HG02588 (cell line): ENCODE measurements around the gene SEMA6B.
"Not testable (repeated sequence)": the region's sequence is repeated elsewhere in the genome, so short reads cannot be mapped to it uniquely, and the experiment has no call there.

Experiments used
- ATAC-seq: cut with Tn5 transposase; IDR thresholded peaks from one replicate; pipeline ENCODE4 v1.9.1; 2021; ENCODE audit warnings: mild to moderate bottlenecking, moderate library complexity; ENCODE audit not compliant: unreplicated experiment

The SEMA6B gene

DNA sequence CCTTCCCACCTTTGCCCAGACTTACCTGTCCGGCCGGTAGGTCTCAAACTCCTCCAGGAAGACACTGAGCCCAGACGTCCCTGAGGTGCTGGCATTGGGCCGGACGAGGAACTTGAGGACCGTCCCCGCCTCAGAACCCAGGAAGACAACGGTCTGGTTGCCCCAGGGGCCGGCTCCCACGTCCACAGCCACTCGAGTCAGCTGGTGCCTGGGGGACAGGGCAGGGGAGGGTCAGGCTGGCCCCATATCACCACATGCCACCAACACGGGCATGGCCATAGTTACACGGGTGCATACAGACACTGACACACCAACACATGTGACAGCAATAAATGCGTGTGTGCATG is 11.3 kb downstream of the SEMA6B start:
- no peak for ATAC-seq

DNA sequence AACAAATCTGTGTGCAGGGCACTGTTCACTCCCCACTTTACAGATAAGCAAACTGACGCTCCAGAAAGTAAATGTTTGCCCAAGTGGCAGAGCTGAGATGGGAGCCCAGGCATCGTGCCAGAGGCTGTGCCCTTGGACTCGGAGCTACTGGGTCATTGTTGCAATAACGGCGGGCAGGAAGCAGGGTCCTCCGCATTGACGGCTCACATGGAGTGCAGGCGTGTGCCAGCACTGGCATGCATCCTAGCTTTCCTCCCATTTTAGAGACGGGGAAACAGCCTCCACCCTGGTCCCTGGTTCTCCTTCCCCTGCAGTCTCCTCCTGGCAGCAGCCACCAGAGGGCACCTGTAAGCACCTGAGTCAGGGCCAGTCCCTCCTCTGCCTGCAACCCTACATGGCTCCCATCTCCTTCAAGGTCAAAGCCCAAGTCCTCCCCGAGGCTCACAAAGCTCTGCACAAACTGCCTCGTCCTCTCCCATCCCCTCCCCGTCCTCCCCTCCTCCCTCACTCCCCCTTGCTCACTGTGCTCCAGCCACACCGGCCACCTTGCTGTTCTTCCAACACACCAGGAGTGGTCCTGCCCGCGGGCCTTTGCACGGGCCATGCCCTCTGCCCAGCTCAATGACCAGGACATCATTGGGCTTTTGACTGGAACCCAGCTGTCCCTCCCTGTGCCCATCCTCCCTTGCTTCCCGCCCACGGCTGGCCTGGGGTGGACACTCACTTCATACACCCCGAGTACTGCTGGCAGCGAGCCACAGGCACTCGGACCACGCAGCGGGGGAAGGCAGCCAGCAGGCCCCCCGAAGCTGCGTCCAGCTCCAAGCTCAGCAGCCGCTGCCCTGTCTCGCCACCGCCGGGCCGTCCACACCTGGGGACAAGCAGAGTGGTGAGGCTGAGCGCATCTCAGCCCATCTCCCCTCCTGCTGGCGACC is 11.9 kb downstream of the SEMA6B start:
- ATAC-seq: no peak

DNA sequence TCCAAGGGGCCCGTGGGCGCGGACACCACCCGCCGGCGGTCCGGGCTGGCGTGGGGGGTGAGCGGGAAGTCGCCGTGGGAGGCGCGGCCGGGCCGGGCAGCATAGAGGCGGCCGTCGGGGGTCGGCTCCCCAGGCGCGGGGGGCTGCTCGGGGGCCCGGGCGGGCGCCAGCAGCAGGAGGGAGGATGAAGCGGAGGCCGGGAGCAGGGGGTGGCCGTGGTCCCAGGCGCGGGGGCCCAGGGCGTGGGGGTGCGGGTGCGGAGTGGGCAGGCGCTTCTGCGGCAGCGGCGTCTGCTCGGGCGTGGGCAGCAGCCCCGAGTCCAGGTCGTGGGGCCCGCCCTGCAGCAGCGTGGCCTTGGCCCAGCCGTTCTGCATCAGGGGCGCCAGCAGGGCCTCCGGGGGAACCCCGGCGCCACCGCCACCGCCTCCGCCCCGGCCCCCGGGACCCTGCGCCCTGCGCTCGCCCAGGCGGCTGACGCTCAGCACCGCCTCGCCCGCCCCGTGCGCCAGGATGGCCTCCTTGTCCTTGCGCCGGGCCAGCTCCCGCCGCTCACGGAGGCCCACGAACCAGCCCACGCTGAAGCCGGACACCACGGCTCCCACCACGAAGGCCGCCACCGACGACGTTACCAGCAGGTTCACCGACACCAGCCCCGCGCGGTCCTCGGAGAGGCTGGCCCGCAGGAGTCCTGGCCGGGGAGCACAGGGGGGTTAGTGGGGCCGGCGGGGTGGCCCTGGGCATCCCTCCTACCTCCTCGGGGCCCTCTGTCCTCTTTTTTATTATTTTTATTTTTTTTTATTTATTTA is 15.4 kb downstream of the SEMA6B start:
- no peak for ATAC-seq

DNA sequence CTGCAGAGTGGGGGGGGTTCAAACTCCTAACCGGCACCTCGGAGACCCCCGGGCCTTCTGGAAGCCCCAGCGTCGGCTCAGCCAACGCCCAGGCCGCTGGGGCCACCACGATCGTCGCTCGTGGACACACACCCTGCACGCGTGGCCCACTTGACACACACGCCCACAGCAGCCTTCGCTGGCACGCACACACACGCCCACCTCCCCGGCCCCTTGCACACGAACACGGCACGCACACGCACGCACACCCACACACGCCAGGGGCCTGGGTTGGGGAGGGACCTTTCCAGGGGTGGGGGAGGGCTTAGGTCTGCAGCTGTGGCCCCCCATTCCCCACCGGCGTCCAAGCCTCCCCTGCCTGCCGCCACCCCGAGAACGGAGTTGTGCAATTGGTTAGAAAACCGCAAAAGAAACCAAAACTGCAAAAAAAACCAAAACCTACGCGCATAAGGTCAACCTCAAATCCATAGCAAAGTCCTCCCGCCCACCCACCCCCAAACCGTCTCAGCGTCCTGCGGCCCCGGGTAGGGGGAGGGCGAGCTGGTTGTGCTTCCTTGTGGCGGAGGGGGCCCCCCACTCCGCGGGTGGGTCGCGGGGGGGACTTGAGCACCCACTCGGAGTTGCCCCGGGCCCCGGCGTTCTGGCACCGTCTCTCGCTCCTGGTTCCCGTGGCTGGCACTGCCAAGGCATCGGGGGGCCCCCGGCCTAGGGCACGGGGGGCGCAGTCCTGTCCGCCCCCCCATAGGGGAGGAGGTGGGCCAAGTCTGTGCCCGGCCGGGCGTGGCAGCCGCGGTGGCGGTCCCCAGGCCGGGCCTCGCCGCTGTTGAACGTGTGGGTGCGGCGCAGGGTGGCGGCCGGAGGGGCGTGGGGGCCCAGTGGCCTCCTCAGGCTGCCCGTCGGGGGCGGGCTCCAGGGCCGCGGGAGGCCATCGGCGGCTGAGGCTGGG is 16.3 kb downstream of the SEMA6B start:
- ATAC-seq: no peak

DNA sequence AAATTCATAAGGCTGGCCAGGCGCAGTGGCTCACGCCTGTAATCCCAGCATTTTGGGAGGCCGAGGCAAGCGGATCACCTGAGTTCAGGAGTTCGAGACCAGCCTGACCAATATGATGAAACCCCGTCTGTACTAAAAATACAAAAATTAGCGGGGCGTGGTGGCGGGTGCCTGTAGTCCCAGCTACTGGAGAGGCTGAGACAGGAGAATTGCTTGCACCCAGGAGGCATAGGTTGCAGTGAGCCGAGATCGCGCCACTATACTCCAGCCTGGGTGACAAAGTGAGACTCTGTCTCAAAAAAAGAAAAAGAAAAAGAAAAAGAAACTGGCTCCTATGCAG is 17.7 kb downstream of the SEMA6B start:
- not testable (repeated sequence) for ATAC-seq

DNA sequence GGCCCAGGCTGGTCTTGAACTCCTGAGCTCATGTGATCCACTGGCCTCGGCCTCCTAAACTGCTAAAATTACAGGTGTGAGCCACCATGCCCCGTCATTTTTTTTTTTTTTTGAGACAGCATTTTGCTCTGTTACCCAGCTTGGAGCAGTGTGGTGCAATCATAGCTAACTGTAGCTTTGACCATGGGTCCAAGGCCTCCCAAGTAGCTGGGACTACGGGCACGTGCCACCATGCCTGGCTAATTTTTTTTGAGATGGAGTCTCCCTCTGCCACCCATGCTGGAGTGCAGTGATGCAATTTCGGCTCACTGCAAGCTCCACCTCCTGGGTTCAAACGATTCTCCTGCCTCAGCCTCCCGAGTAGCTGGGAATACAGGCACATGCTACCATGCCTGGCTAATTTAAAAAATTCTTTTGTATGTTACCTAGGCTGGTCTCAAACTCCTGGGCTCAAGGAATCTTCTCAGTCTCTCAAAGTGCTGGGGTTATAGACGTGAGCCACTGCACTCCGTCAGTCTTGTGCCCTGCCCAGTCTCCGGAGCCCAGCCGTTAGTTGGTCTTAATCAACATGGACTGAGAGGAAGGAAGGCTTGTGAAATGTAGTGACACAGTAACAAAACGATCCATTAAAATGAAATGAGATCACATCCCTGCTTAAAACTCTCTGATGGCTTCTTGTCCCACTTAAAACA is 18.2 kb downstream of the SEMA6B start:
- no peak for ATAC-seq

DNA sequence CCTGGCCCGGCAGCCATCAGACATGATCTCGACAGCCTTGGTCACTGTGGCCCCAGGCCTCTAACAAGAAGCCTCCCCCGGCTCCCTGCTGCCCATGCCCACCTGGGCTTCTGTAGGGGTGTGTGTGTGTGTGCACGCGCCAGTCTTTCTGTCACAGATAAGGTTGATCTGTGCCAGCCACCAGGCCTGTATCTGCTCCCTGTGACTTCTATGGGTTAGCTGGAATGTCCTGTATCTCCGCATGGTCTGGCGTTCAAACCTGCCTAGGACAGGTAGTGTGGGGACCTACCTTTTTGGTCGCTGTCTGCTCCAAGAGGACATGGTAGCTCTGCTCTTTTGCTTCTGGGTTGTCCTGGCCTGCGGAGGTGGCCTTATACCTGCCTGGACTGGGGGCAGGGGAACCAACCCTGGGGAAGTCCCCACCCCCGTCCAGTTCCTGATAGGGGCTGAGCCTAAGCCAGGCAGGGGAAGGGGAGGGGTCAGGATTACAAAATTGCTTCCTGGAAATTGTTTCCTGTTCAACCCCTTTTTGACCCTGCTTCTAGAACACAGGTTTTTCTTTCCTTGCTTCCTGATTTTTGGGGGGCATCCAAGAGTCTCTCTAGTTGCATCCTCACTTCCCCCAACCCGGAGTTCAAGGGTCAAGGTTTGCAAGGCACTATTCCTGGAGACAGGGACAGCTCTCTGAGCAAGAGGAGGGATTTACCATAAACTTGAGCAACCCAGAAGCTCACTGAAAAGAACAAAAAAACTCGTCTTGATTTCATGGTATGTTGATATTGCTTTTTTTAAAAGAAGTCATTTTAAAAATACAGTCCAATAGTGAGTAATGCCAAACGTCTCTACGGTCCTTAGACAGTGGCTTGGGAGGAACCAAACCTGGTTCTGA is 19.5 kb downstream of the SEMA6B start, which contains the start of gene LRG1:
Gene LRG1, minus strand, starts transcription at position 344 of the 889 bp plus-strand sequence. Its CDS starts 23 bp downstream, at position 321.
- ATAC-seq: no peak

DNA sequence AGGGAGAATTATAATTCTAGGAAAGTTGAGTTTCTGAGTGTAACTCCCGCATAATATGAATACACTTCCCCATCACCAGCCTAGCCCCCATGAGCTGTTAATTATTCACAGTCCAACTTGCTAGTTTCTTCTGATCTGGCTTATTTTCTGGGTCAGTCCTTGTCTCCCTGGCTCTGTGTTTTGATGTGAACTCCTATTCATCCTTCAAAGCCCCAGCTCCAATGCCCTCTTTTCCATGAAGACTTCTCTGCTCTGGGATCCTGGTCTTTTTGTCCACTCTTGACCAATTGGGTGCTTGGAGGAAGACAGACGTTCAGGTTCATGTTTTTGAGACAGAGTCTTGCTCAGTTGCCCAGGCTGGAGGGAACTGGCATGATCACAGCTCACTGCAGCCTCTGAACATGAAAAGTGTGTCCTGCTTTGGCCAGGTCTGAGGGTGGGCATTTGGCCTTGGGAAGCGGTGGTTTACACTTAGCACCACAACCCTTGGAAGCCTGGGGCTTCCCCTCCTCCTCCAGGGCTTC is 20.3 kb downstream of the SEMA6B start:
- no peak for ATAC-seq

DNA sequence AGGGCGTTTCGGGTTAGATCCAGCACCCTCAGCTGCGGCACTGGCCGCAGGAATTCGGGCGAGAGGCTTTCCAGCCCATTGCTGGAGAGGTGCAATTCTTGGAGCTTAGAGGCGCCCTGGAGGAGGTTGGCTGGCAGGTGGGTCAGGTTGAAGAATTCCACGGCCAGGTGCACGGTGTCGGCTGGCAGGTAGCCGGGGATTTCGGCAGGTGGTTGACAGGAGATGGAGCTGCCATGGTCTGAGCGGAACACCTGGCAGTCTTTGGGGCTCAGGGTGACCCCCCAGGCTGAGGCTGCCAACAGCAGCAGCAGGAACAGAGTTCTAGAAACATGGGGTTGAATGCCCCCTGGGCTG is 20.9 kb downstream of the SEMA6B start:
- ATAC-seq: no peak

DNA sequence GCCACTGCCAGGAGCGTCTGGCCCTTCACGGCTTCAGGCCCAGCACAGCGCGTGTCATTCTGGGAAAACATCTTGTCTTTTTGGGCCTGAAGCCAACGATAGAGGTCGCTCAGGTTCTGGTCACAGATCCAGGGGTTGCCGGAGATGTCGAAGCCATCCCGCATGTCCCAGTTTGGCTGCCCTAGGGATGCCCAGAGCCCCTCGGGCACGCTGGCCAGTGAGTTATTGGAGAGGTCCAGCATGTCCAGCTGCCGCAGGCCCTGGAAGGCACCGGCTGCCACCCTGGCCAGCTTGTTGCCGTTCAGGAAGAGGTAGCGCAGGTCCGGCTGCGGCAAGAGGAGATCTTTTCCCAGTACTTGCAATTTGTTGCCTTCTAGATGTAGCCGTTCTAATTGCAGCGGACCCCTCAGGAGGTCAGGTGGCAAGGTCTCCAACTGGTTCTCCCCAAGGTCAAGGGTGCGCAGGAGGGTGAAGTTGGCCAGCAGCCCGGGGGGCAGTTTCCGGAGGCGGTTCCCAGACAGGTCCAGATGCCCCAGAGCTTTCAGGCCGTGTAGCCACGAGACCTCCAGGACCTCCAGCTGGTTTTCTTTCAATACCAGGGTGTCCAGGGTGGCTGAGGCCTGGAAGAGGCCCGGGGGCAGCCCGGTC is 21.4 kb downstream of the SEMA6B start:
- no peak for ATAC-seq

DNA sequence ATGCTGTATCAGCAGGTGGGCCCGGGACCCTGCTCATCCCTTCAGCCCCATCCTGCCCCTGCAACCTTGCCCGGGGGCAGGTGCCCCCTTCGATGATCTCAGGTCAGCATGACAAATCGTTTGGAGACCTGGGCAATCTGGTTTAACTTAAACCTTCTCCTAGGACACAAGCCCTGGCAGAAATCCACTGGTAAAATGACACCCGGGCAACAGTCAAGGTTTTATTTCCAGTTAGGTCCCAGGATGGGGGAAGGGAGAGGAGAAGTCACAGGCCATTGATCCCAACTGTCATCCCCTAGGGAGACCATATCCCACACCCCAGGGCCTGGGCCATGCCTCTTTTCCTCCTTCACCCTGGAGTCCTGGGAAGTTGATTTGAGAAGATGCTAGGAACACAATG is 22.7 kb downstream of the SEMA6B start:
- ATAC-seq: no peak

DNA sequence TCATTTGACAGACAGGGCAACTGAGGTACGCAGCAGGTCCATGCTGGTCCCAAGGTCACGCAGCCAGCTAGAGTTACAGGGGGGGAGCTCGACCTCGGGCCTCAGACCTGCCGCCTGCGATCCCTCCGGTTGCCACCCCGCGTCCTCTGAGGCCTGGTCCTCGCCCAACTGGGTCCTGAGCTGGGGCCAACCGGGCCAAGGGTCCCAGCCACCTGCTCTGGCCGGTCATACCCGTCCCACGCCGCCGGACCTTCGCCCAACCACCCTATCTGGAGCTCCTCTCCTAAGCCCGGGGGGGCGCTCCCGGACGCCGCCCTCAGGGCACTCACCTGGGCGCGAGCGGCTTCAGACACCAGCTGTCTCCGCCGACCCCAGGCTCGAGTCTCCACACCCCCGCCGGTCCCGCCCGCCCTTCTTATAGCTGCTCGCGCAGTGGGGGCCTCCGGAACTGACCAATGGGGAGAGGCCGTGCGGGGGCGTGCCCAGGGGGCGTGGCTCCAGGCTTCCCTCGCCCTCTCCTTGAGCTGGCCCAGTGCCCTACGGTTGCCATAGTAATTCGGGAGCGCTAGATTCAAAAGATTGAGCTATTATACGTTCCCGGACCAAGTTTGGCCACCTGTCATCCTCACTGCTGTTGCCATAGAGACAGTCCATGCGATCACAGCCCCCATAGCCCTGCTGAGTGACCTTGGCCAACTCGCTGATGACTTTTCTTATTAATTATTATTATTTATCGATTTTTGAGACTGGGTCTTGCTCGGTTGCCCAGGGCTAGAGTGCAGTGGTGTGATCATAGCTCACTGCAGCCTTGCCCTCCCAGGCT is 24.4 kb downstream of the SEMA6B start, which contains the start of gene PLIN5:
Gene PLIN5, minus strand, starts transcription at position 389 of the 823 bp plus-strand sequence. CDS start 1,150 bp downstream, outside the sequence.
- no peak for ATAC-seq

DNA sequence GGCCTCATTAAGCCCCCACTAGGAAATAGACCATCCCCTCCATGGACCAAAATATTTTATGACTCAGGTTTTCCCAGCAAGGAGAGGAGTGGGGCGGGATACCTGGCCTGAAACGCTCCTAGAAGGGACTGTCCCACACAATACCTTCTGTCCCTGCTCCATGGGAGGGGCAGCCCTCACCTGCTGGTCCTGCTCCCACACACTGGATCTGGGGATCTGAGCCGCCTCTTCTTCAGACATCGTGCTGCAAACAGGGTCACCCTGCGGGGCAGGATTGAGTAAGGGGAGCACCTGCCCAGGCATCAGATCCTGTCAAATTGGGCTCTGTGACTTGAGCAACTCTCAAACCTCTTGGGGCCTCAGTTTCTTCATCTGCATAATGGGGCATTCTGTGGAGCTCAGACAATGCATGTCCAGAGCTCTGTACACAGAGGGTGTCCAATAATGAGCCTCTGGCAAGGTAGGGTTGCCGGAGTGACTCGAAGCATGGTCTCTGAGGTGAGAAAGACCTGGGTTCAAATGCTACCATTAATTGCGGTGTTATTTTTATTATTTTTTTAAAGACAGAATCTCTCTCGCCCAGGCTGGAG is 25.6 kb downstream of the SEMA6B start:
- ATAC-seq: no peak

DNA sequence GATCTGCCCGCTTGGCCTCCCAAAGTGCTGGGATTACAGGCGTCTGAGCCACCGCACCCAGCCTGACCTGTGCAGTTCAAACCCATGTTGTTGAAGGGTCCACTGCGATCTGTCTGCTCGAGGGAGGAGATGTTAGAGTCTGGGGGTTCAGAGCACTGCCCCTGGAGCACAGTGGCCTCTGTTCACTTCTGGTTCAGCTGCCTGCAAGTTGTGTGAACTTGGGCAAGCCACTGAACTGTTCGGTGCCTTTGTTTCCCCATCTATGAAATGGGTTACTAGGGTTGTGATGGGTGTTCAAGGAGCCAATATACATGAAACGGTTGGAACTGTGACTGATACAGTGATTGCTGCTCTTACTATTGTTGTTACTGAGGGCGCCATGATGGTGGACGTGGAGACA is 26.1 kb downstream of the SEMA6B start:
- ATAC-seq: no peak

DNA sequence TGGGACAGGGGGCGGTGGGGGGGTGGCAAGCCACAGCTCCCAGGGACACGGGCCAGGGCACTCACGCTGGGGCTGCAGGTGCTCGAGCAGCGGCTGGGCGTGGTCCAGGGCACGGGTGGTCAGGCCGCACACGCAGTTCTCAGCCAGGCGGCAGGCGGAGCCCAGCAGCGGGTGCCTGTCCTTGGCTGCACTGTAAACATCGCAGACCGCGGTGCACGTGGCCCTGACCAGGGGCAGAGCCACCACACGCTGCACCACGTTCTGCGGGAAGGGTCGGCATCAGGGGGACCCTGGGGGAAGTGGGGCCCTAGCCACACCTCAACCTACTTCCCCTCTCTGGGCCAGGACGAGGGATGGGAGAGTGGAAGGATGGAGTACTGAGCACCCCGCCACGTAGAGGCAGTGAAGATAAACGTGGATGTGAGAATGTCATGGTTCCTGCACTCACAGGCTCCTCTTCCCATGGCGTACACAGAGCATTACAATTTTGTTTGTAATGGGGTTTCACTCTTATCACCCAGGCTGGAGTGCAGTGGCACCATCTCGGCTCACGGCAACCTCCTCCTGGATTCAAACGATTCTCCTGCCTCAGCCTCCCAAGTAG is 27.8 kb downstream of the SEMA6B start:
- no peak for ATAC-seq

DNA sequence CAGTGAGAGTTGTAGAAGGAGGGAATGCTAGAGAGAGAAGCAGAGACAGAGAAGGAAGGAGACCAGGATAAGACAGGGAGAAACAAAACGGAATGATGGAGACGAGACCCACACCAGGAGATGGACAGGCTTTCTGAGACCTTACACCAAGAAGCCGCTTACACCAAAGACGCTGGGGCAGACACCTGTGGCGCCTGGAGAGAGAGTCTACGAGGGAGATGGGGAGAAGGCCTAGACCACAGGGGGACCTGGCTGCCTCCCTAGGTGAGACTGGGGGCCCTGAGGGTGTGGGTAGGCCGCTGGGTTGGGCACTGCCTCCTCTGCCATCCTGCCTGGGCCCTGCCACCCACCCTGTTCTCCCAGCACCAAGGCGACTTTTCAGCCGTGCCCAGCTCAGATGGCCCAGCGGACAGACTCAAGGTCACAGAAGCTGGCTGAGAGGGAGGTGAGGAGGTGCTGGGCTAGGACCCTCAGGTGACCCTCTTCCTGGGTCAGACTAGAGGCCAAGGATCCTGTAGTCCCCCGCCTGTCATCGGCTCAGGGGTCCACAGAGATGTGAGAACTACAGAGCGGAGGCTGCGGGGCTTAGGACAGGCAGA is 29.5 kb downstream of the SEMA6B start:
- no peak for ATAC-seq

DNA sequence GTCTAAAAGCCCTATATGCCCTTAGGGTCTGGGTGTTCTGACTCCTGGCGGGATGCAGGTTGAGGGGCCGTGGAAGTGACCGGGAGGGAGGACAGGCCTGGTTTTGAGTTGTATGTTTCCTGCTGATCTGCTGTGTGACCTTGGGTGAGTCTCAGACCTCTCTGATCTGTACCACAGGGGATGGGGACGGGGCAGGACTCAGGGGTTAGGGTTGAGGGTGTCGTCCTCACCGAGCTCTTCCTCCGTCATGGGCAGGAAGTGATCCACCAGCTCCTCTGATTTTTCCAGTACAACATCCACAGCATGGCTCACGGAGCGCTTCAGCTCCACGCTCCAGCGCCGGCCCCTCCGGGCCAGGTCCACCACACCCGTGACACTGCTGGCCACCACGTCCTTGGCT is 30.6 kb downstream of the SEMA6B start:
- ATAC-seq: no peak
